ENCODE data around the gene SLC10A7.

The SLC10A7 gene

GRCh38 chr4:146443525-146443924 is 78.2 kb downstream of the SLC10A7 start:
- TF ChIP-seq CTCF (IDR thresholded peaks at IDR 0.05; ENCODE audit: extremely low read depth, missing control alignments) = no peak
- DNase-seq (ENCODE audit: low spot score) = no peak

- DNase-seq (ENCODE audit: low spot score) = no peak
- TF ChIP-seq CTCF (IDR thresholded peaks at IDR 0.05; ENCODE audit: extremely low read depth, missing control alignments) = no peak
Observed at GRCh38 chr4:146442801-146443200, 78.9 kb downstream of the SLC10A7 start.

GRCh38 chr4:146439999-146440398 is 81.7 kb downstream of the SLC10A7 start:
- no peak for DNase-seq (ENCODE audit: low spot score)
- no peak for TF ChIP-seq CTCF (IDR thresholded peaks at IDR 0.05; ENCODE audit: extremely low read depth, missing control alignments)

- no peak for DNase-seq (ENCODE audit: low spot score)
Observed at GRCh38 chr4:146439437-146439836, 82.3 kb downstream of the SLC10A7 start.

GRCh38 chr4:146437778-146438177 is 84.0 kb downstream of the SLC10A7 start:
- no peak for TF ChIP-seq CTCF (IDR thresholded peaks at IDR 0.05; ENCODE audit: extremely low read depth, missing control alignments)
- no peak for DNase-seq (ENCODE audit: low spot score)

More at GRCh38 chr4:146439437-146439836, 82.3 kb downstream of the SLC10A7 start:
- TF ChIP-seq CTCF (IDR thresholded peaks at IDR 0.05; ENCODE audit: extremely low read depth, missing control alignments) = no peak

GRCh38 chr4:146436423-146437162 is 85.1 kb downstream of the SLC10A7 start:
- DNase-seq (ENCODE audit: low spot score) = no peak
- no peak for TF ChIP-seq CTCF (IDR thresholded peaks at IDR 0.05; ENCODE audit: extremely low read depth, missing control alignments)

- DNase-seq (ENCODE audit: low spot score) = no peak
Observed at GRCh38 chr4:146435962-146436361, 85.8 kb downstream of the SLC10A7 start.

More at GRCh38 chr4:146435962-146436361, 85.8 kb downstream of the SLC10A7 start:
- TF ChIP-seq CTCF (IDR thresholded peaks at IDR 0.05; ENCODE audit: extremely low read depth, missing control alignments) = no peak

Measured in GM20000 (cell line).